CD14-positive monocyte (primary cell): ENCODE results near the gene IRF8. TPM values are rescaled to one million over a fixed set of nuclear protein-coding genes. Genes with fewer than 3 reads are reported as not detected.

Experiments
- DNase-seq, 3 donors: peaks; one replicate each; pipeline ENCODE4 v3.0.0-alpha.2; 2011 to 2022
- H2AFZ ChIP-seq: 2 replicates; pipeline ENCODE4 v1.6.0; 2012; ENCODE audit warnings: mild to moderate bottlenecking, low read depth, low read length, inconsistent platforms; ENCODE audit not compliant: insufficient read depth, poor library complexity, severe bottlenecking
- H3K27ac ChIP-seq, 2 donors: 1 replicate in 1 of 2; 2 replicates in 1 of 2; pipeline ENCODE4 v1.5.1; 2012 to 2013; ENCODE audit warnings: low read length in 2 of 2, control low read depth in 1 of 2, inconsistent platforms in 1 of 2, low read depth in 1 of 2, mild to moderate bottlenecking in 1 of 2
- H3K27me3 ChIP-seq, 2 donors: one replicate each; pipeline versions ENCODE4 v1.6.0 to v1.6.1; 2011 to 2013; ENCODE audit warnings: low read length in 2 of 2; ENCODE audit not compliant: control insufficient read depth in 2 of 2, insufficient read depth in 2 of 2
- H3K36me3 ChIP-seq, 2 donors: replicated peaks in 1 of 2; 1 replicate in 1 of 2; 2 replicates in 1 of 2; pipeline versions ENCODE4 v1.5.1 to v1.6.1; 2012 to 2013; ENCODE audit warnings: low read length in 2 of 2, control low read depth in 1 of 2, inconsistent platforms in 1 of 2, mild to moderate bottlenecking in 1 of 2; ENCODE audit not compliant: insufficient read depth in 2 of 2, control insufficient read depth in 1 of 2
- H3K4me1 ChIP-seq, 2 donors: 1 replicate in 1 of 2; 2 replicates in 1 of 2; pipeline versions ENCODE4 v1.5.1 to v1.6.1; 2012 to 2013; ENCODE audit warnings: low read length in 2 of 2, control low read depth in 1 of 2, inconsistent platforms in 1 of 2, mild to moderate bottlenecking in 1 of 2, moderate library complexity in 1 of 2; ENCODE audit not compliant: insufficient read depth in 2 of 2, control insufficient read depth in 1 of 2
- H3K4me2 ChIP-seq: replicated peaks from 2 replicates; pipeline ENCODE3; 2012; ENCODE audit warnings: low read length, moderate library complexity, mild to moderate bottlenecking; ENCODE audit not compliant: poor library complexity, severe bottlenecking; ENCODE audit errors: extremely low read depth
- H3K4me3 ChIP-seq, 3 experiments: fragments of 200-600 bp in 1 of 3; sonication (generic) in 1 of 3; replicated peaks in 1 of 3; 1 replicate in 2 of 3; 2 replicates in 1 of 3; pipeline ENCODE4 v1.5.1; 2011 to 2013; ENCODE audit warnings: low read length in 3 of 3, mild to moderate bottlenecking in 3 of 3, control low read depth in 2 of 3, low read depth in 2 of 3, inconsistent platforms in 1 of 3, moderate library complexity in 1 of 3
- H3K79me2 ChIP-seq: 2 replicates; pipeline ENCODE4 v1.6.0; 2012; ENCODE audit warnings: mild to moderate bottlenecking, control low read depth, inconsistent platforms, low read length, moderate library complexity; ENCODE audit not compliant: insufficient read depth
- H3K9ac ChIP-seq: 2 replicates; pipeline ENCODE4 v1.6.0; 2017; ENCODE audit warnings: low read length, mild to moderate bottlenecking; ENCODE audit not compliant: insufficient read depth, poor library complexity, severe bottlenecking
- H3K9me3 ChIP-seq, 2 donors: replicated peaks in 1 of 2; 1 replicate in 1 of 2; 2 replicates in 1 of 2; pipeline versions ENCODE4 v1.5.1 to v1.6.1; 2012 to 2013; ENCODE audit warnings: low read length in 2 of 2, control low read depth in 1 of 2; ENCODE audit not compliant: control insufficient read depth in 1 of 2, insufficient read depth in 1 of 2
- H4K20me1 ChIP-seq: 2 replicates; pipeline ENCODE4 v1.6.0; 2012; ENCODE audit warnings: mild to moderate bottlenecking, low read length, control low read depth, moderate library complexity; ENCODE audit not compliant: insufficient read depth
- H3K27ac Mint-ChIP-seq, 7 donors: one replicate each; pipeline ENCODE4 v1.8.0; 2020; ENCODE audit warnings: mild to moderate bottlenecking in 7 of 7, mixed read lengths in 7 of 7, moderate library complexity in 6 of 7, inconsistent platforms in 2 of 7
- H3K27me3 Mint-ChIP-seq, 3 donors: one replicate each; pipeline ENCODE4 v1.8.0; 2021 to 2022; ENCODE audit warnings: low read depth in 3 of 3, mild to moderate bottlenecking in 3 of 3, mixed read lengths in 3 of 3, moderate library complexity in 3 of 3, inconsistent platforms in 1 of 3
- H3K36me3 Mint-ChIP-seq, 2 donors: one replicate each; pipeline ENCODE4 v1.8.0; 2020; ENCODE audit warnings: mixed read lengths in 2 of 2, inconsistent platforms in 1 of 2, mild to moderate bottlenecking in 1 of 2
- H3K4me1 Mint-ChIP-seq: one replicate; pipeline ENCODE4 v1.8.0; 2020; ENCODE audit warnings: mild to moderate bottlenecking, mixed read lengths
- H3K4me3 Mint-ChIP-seq, 2 donors: one replicate each; pipeline ENCODE4 v1.8.0; 2020; ENCODE audit warnings: mild to moderate bottlenecking in 2 of 2, mixed read lengths in 2 of 2, moderate library complexity in 1 of 2
- H3K9me3 Mint-ChIP-seq, 7 donors: one replicate each; pipeline ENCODE4 v1.8.0; 2020 to 2022; ENCODE audit warnings: mixed read lengths in 7 of 7, mild to moderate bottlenecking in 6 of 7, moderate library complexity in 6 of 7, inconsistent platforms in 2 of 7
- CTCF ChIP-seq: fragments of 200-600 bp; IDR thresholded peaks from one replicate; pipeline ENCODE4 v1.8.0; 2022; ENCODE audit warnings: antibody characterized with exemption, mild to moderate bottlenecking
- WGBS: methylation state at CpG from one replicate; pipeline ENCODE4 v1.1.5; 2013; ENCODE audit warnings: missing lambda C conversion rate; ENCODE audit not compliant: insufficient coverage; 5-methylcytosine and 5-hydroxymethylcytosine counted together
- intact Hi-C, 2 donors: fragments of 100-400 bp; cut with micrococcal nuclease; formaldehyde crosslinking; loops; one replicate each; pipeline versions ENCODE4 v1.15.0 to v1.15.1; 2023
- polyA plus RNA-seq, 3 donors: library from polyadenylated mRNA; depleted of rRNA in 1 of 3; unstranded in 2 of 3; stranded (reverse) in 1 of 3; fragments of 300-500 nt in 2 of 3; fragments of >200 nt in 1 of 3; fragmentation: Illumina TruSeq in 2 of 3; gene quantifications; 1 replicate in 2 of 3; 2 replicates in 1 of 3; pipeline ENCODE4 v1.2.3, GENCODE V29; 2012 to 2021

Gene IRF8
- polyA plus RNA-seq, 3 donors, result 157 to 187 (median 184) TPM

- Mint-ChIP-seq H3K36me3 (no peaks in the 10 kb centered on the region), H3K4me1 (peaks cover 30% of the 10 kb centered on the region), H3K4me3 (no peak overlapping the region), H3K27me3 (peaks cover 0 to 2% (median 0%) of the 10 kb centered on the region in 3 donors), H3K9me3 (peaks cover 0 to 2% (median 0%) of the 10 kb centered on the region in 7 donors), H3K27ac (no peak overlapping the region)
- Histone ChIP-seq H3K27ac (no peak overlapping the region), H2AFZ (no peak overlapping the region), H3K4me2 (no peak overlapping the region), H3K9me3 (no peaks in the 10 kb centered on the region), H3K4me1 (peaks cover 20 to 27% of the 10 kb centered on the region in 2 donors), H3K27me3 (no peaks in the 10 kb centered on the region), H3K36me3 (no peaks in the 10 kb centered on the region), H3K79me2 (peaks cover 23% of the 10 kb centered on the region), H4K20me1 (no peaks in the 10 kb centered on the region), H3K9ac (no peak overlapping the region), H3K4me3 (no peak overlapping the region)
- 82% methylated on average over 5 of the region's 6 CpGs for WGBS
- intact Hi-C loops, result no loop called here
- no peak for DNase-seq
- TF ChIP-seq CTCF, result no peak
Observed at GRCh38 chr16:85894266-85894665, 4.7 kb upstream of the IRF8 start.

GRCh38 chr16:85897382-85897781 is 1.6 kb upstream of the IRF8 start:
- Mint-ChIP-seq H3K4me1 (peaks cover 48% of the 10 kb centered on the region), H3K9me3 (peaks cover 0 to 2% (median 0%) of the 10 kb centered on the region in 7 donors), H3K27me3 (peaks cover 0 to 2% (median 0%) of the 10 kb centered on the region in 3 donors), H3K27ac (peak overlapping the region in 2 of 7 donors; percentile 5 to 64), H3K4me3 (peak overlapping the region in 1 of 2 donors; percentile 69), H3K36me3 (peaks cover 15 to 19% of the 10 kb centered on the region in 2 donors)
- H3K9ac ChIP-seq, result no peak overlapping the region
- WGBS, result no CpG with 5 or more reads among the region's 2 CpGs
- H3K79me2 ChIP-seq, result peaks cover 54% of the 10 kb centered on the region
- no peak overlapping the region for H3K27ac ChIP-seq
- peak in 2 of 3 donors; percentile 60 to 66 for DNase-seq
- intact Hi-C loops, result loop anchor here in 1 of 2 donors (5.0 kb wide), 1 partner anchor 45 kb away; no protein-coding TSS in a partner anchor
- no peaks in the 10 kb centered on the region for H3K27me3 ChIP-seq
- H3K9me3 ChIP-seq, result no peaks in the 10 kb centered on the region
- TF ChIP-seq CTCF, result no peak
- peaks cover 29% of the 10 kb centered on the region for H4K20me1 ChIP-seq
- no peak overlapping the region for H2AFZ ChIP-seq
- H3K36me3 ChIP-seq, result peaks cover 0 to under 1% of the 10 kb centered on the region in 2 donors
- peak overlapping the region; percentile 96 for H3K4me2 ChIP-seq
- peaks cover 36 to 45% of the 10 kb centered on the region in 2 donors for H3K4me1 ChIP-seq
- H3K4me3 ChIP-seq, result peak overlapping the region in 1 of 3 experiments; percentile 97
